HUES48 (cell line): ENCODE results near the gene TWIST2.

Experiments
- H3K27ac ChIP-seq: one replicate; pipeline ENCODE4 v1.7.0; 2013; ENCODE audit warnings: low read depth, low read length, inconsistent platforms
- H3K27me3 ChIP-seq: 2 replicates; pipeline ENCODE4 v1.6.1; 2013; ENCODE audit warnings: mild to moderate bottlenecking, low read length; ENCODE audit not compliant: control insufficient read depth, insufficient read depth
- H3K36me3 ChIP-seq: 2 replicates; pipeline ENCODE4 v1.6.1; 2013; ENCODE audit warnings: low read length; ENCODE audit not compliant: control insufficient read depth, insufficient read depth
- H3K4me1 ChIP-seq: 2 replicates; pipeline ENCODE4 v1.6.1; 2013; ENCODE audit warnings: mild to moderate bottlenecking, low read length; ENCODE audit not compliant: control insufficient read depth, insufficient read depth
- H3K4me3 ChIP-seq: 2 replicates; pipeline ENCODE4 v1.5.1; 2013; ENCODE audit warnings: mild to moderate bottlenecking, low read depth, low read length
- H3K9ac ChIP-seq: 2 replicates; pipeline ENCODE4 v1.6.1; 2013; ENCODE audit warnings: mild to moderate bottlenecking, low read depth, low read length, moderate library complexity
- H3K9me3 ChIP-seq: 2 replicates; pipeline ENCODE4 v1.6.1; 2013; ENCODE audit warnings: low read length; ENCODE audit not compliant: control insufficient read depth, insufficient read depth

TWIST2 gene

DNA sequence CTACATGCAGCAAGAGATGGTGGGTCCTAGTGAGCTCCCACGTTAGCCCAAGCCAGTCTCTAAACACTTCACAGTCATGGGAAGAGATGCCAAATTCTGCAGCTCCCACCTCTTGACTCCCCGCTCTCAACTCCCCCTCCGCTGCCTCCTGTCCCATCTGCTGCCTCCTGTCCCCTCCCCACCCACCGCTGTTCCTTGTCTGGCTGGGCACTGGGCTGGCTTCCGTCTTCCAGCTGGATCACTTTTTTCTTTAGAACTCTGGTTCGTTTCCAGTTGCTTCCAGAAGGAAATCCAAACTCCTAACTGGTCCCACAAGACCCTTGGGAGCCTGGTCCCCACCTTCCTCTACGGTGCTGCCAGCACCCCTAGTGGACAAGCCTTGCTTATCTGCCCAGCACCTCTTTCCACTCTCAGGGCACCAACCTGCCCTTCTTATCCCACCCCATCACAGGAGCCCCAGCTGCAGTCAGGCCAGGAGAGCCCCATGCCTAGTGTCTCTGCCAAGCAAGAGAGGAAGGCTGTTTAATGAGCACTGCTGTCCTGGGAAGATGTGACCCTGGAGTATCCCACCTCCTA lies 12.1 kb upstream of the TWIST2 start:
- H3K9me3 ChIP-seq: no peaks in the 10 kb centered on the region
- no peak overlapping the region for H3K9ac ChIP-seq
- H3K27me3 ChIP-seq: peaks cover 12% of the 10 kb centered on the region; the same call in 1 of the 2 replicates
- H3K4me3 ChIP-seq: no peak overlapping the region
- H3K4me1 ChIP-seq: no peaks in the 10 kb centered on the region
- no peaks in the 10 kb centered on the region for H3K36me3 ChIP-seq
- H3K27ac ChIP-seq: no peak overlapping the region

DNA sequence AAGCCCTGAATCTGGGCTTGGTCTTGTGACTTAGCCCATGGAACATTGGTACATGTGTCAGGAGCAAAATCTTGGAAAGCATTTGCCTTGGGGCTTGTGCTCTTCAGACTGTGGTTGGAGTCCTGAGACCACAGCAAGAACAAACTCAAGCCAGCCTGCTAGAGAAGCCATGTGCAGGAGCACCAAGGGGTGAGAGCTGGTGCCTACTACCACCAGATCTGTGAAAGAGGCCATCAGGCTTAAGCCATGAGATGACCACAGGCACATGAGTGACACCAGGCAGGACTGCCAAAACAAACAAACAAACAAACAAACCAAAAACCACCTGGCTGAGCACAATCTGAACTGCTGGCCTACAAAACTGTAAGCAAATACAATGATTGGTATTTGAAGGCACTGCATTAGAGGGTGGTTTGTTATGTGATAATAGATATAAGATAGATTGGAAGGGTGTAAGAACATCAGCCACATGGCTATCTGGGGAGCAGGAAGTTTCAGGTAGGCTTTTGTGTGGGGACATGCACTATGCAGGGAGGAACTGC lies 9.0 kb upstream of the TWIST2 start:
- Histone ChIP-seq H3K27ac (no peak overlapping the region), H3K27me3 (peaks cover 6% of the 10 kb centered on the region), H3K9ac (no peak overlapping the region), H3K4me3 (no peak overlapping the region), H3K9me3 (no peaks in the 10 kb centered on the region), H3K4me1 (no peaks in the 10 kb centered on the region), H3K36me3 (no peaks in the 10 kb centered on the region)

DNA sequence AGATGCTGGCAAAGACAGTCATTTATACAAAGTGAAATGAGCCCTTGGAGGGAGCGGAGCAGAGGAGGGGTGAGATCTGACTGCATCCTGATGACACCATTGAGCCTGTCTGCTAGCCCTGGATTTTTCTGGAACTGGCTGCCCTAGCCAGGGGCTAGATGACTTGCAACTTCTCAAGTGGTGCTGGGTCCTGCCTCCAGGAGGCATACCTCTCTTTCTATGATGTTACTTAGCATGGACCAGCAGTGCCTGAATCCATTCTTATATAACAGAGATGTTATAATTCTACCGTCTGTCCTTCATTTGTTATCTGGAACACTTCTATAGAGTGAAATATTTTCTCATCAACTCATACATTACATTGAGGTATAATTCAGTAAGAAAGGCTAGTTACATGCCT lies 8.5 kb upstream of the TWIST2 start:
- H3K9ac ChIP-seq: no peak overlapping the region
- peaks cover 12% of the 10 kb centered on the region for H3K27me3 ChIP-seq
- H3K9me3 ChIP-seq: no peaks in the 10 kb centered on the region
- no peaks in the 10 kb centered on the region for H3K4me1 ChIP-seq
- H3K27ac ChIP-seq: no peak overlapping the region
- no peak overlapping the region for H3K4me3 ChIP-seq
- H3K36me3 ChIP-seq: no peaks in the 10 kb centered on the region

- Histone ChIP-seq H3K27ac (no peak overlapping the region), H3K4me3 (no peak overlapping the region), H3K4me1 (no peaks in the 10 kb centered on the region), H3K27me3 (peaks cover 34% of the 10 kb centered on the region), H3K9me3 (no peaks in the 10 kb centered on the region), H3K36me3 (no peaks in the 10 kb centered on the region), H3K9ac (no peak overlapping the region)
Measured at GRCh38 chr2:238841542-238842164, 6.2 kb upstream of the TWIST2 start.

- Histone ChIP-seq H3K9ac (no peak overlapping the region), H3K36me3 (no peaks in the 10 kb centered on the region), H3K4me3 (no peak overlapping the region), H3K27me3 (peaks cover 51% of the 10 kb centered on the region), H3K27ac (no peak overlapping the region), H3K4me1 (no peaks in the 10 kb centered on the region), H3K9me3 (no peaks in the 10 kb centered on the region)
Measured at GRCh38 chr2:238843476-238843875, 4.4 kb upstream of the TWIST2 start.

DNA sequence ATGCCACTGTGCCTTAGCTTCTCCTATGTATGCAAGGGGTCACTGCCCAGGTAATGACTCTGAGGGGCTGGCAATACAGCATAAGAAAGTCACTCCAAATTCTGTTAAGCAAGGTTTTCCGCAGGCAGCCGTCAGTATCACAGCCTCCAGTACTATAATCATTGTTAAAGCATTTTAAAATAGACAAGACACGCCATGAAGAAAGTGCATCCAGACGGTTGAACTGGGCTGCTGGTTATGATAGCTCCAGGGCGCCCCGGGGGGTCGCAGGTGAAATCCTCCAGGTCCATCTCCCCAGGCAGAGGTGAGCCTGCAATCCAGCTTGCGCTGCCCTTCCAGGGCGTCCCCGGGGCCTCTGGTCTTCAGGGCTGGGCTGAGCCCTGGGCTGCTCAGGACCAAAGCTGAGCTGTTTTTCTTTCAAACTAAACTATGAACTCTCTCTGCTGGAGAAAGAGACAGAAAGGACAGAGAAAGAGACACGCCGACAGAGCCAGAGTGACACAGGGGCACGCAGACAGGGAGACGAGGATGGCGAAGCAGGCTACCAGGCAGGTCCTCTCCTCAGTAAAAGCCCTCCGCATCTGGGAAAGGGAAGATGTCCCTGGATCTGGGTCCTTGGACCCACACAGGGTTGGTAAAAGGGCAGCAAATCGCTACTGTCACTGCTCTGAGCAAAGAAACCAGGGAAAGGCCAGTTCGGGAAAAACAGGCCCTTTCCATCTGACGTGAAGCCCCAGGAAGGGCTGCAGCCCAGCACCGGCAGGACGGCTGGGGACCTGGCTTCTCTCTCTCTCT lies 2.1 kb upstream of the TWIST2 start:
- Histone ChIP-seq H3K4me1 (no peaks in the 10 kb centered on the region; the same call in 1 of the 2 replicates), H3K4me3 (peak overlapping the region; percentile 58; the same call in 1 of the 2 replicates), H3K9ac (no peak overlapping the region), H3K36me3 (no peaks in the 10 kb centered on the region), H3K27me3 (peaks cover 74% of the 10 kb centered on the region), H3K9me3 (no peaks in the 10 kb centered on the region), H3K27ac (no peak overlapping the region)

GRCh38 chr2:238846378-238846627 lies 1.6 kb upstream of the TWIST2 start:
- Histone ChIP-seq H3K36me3 (no peaks in the 10 kb centered on the region), H3K4me3 (peak overlapping the region; percentile 58; the same call in 1 of the 2 replicates), H3K9me3 (no peaks in the 10 kb centered on the region), H3K4me1 (no peaks in the 10 kb centered on the region; the same call in 1 of the 2 replicates), H3K27ac (no peak overlapping the region), H3K9ac (no peak overlapping the region), H3K27me3 (peaks cover 80% of the 10 kb centered on the region)

GRCh38 chr2:238846628-238847418 lies 1.1 kb upstream of the TWIST2 start:
- H3K27me3 ChIP-seq: peaks cover 85% of the 10 kb centered on the region
- H3K27ac ChIP-seq: no peak overlapping the region
- H3K36me3 ChIP-seq: no peaks in the 10 kb centered on the region
- no peak overlapping the region for H3K9ac ChIP-seq
- H3K9me3 ChIP-seq: no peaks in the 10 kb centered on the region
- no peaks in the 10 kb centered on the region; the same call in 1 of the 2 replicates for H3K4me1 ChIP-seq
- H3K4me3 ChIP-seq: peak overlapping the region; percentile 58

DNA sequence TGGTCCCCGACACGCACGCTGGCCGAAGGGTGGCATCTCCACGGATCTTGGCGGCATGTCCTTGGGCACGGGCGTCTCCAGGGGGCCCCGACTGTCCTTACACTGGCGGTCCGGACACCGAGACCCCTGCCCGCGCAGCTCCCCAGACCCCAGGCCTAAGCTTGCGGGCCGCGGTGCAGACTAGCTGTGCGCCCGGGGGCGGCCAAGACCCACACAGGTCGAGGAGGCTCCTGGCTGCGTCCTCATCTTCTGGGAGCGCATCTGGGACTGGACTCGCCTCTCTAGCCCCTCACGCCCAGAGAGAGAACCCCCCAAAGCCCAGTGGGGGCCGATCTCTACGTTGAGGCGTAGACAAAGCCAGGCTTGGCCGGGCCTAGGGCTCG lies 475 bp upstream of the TWIST2 start:
- Histone ChIP-seq H3K4me1 (no peaks in the 10 kb centered on the region; the same call in 1 of the 2 replicates), H3K36me3 (no peaks in the 10 kb centered on the region), H3K27ac (no peak overlapping the region), H3K9me3 (no peaks in the 10 kb centered on the region), H3K27me3 (peaks cover 86% of the 10 kb centered on the region), H3K9ac (no peak overlapping the region), H3K4me3 (peak overlapping the region; percentile 58)

- H3K9ac ChIP-seq: no peak overlapping the region
- H3K27me3 ChIP-seq: peaks cover 85% of the 10 kb centered on the region
- H3K4me1 ChIP-seq: no peaks in the 10 kb centered on the region; the same call in 1 of the 2 replicates
- H3K36me3 ChIP-seq: no peaks in the 10 kb centered on the region
- peak overlapping the region; percentile 58 for H3K4me3 ChIP-seq
- H3K27ac ChIP-seq: no peak overlapping the region
- no peaks in the 10 kb centered on the region for H3K9me3 ChIP-seq
Measured at GRCh38 chr2:238848691-238848975, 748 bp downstream of the TWIST2 start.
